VCaP (cell line): Measurements from ENCODE around the gene KIAA0408.

Source experiments
- H3K27ac ChIP-seq: fragments of 450-650 bp; 2 replicates; pipeline ENCODE4 v1.5.1; 2017
- TF ChIP-seq, protein P1 (sequence below): fragments of 450-650 bp; conservative IDR thresholded peaks from 2 replicates; pipeline ENCODE4 v1.5.1; 2017; ENCODE audit warnings: mild to moderate bottlenecking, moderate library complexity

Gene KIAA0408

DNA sequence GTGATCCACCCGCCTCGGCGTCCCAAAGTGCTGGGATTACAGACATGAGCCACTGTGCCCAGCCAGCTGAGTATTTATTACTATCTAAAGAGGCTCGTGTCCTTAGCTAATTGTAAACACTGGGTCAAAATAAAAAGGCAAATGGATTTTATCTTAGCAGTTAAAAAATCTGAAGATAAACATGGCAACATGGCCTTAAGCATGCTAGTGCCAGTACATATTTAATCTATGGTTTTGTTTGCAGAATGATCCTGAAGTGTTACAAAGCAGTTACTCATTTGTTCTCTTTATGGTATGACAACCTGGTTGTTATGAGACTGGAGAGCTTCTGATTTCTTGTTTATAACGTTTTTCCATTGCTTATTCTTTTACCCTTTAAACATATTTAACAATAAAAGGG lies 3.9 kb upstream of the KIAA0408 start:
- H3K27ac ChIP-seq, result peak overlapping the region; percentile 68

DNA sequence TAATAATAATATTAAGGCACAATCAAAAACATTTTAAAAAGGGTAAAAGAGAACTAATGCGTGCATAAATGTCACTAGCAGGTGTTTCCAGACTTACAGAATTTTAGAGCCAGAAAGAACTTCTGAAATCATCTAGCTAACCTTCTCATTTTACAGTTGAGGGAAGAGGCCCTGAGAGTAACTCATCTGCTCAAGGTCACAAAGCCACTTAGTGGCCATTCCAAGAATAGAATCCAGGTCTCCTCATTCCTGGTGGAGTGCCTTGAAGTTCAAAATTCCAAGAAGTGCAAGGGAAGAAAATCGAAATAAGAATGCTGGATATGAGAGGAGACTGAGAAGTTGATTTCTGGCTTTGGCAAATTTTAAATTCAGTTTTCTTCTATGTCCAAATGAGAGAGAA lies 3.2 kb upstream of the KIAA0408 start:
- TF ChIP-seq, protein P1, sequence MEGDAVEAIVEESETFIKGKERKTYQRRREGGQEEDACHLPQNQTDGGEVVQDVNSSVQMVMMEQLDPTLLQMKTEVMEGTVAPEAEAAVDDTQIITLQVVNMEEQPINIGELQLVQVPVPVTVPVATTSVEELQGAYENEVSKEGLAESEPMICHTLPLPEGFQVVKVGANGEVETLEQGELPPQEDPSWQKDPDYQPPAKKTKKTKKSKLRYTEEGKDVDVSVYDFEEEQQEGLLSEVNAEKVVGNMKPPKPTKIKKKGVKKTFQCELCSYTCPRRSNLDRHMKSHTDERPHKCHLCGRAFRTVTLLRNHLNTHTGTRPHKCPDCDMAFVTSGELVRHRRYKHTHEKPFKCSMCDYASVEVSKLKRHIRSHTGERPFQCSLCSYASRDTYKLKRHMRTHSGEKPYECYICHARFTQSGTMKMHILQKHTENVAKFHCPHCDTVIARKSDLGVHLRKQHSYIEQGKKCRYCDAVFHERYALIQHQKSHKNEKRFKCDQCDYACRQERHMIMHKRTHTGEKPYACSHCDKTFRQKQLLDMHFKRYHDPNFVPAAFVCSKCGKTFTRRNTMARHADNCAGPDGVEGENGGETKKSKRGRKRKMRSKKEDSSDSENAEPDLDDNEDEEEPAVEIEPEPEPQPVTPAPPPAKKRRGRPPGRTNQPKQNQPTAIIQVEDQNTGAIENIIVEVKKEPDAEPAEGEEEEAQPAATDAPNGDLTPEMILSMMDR, result no peak
- peak overlapping the region; percentile 68 for H3K27ac ChIP-seq

More for the DNA sequence above, 3.9 kb upstream of the KIAA0408 start:
- TF ChIP-seq, protein P1, result no peak

DNA sequence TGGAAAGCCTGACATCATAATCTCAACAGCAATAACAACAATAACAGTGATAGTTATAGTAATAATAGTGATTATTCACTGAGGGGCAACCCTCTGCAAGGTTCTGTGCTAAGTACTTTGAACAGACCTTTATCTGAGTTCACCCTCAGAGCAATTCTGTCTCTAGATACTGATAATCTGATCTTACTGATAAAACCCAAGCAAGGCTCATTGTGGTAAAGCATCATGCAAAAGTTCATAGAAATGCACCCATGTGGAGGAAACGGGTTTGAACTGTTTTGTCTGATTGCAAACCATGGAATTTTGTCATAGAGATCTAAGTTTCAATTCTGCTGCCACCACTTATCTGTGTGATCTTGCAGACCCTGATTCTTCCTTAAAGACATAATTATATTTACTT lies 1.3 kb upstream of the KIAA0408 start:
- peak overlapping the region; percentile 54 for H3K27ac ChIP-seq
- TF ChIP-seq, protein P1, result no peak

DNA sequence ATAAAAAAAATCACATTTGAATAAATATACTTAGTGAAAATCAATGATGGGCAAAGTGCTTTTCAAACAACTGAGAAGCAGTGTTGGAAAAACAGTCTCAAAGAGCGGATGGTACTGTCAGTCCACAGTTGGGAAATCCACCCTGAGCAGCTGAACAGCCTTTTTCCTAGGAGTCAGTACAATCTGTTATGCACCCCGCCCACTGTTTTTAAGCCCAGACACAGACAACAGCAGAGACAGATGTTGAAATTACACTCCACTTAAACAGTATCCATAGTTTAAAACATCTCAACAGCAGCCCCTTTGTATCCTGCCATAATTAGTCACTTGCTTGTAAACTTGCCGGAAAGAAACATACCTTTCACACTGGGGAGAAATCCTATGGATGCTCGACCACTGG lies 372 bp downstream of the KIAA0408 start:
- TF ChIP-seq, protein P1, result no peak
- H3K27ac ChIP-seq, result peak overlapping the region; percentile 54

DNA sequence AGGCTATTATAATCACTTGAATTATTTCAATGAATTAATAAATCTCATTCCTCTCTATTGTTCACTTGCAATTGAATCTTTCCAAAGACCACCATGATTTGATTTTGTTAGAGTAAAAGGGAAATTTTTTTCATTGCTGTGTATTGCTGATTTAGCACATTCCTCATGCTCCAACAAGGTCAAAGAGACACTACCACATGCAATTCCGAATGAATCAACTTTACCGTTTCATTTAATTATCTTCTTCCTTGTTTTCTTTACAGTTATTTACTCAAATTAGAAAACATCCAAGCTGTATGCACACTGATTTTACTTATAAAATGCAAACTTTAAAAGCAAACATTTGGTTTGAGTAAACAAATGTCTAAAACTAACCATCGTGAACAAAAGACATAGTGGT lies 967 bp downstream of the KIAA0408 start:
- H3K27ac ChIP-seq, result peak overlapping the region; percentile 54
- TF ChIP-seq, protein P1, result no peak

DNA sequence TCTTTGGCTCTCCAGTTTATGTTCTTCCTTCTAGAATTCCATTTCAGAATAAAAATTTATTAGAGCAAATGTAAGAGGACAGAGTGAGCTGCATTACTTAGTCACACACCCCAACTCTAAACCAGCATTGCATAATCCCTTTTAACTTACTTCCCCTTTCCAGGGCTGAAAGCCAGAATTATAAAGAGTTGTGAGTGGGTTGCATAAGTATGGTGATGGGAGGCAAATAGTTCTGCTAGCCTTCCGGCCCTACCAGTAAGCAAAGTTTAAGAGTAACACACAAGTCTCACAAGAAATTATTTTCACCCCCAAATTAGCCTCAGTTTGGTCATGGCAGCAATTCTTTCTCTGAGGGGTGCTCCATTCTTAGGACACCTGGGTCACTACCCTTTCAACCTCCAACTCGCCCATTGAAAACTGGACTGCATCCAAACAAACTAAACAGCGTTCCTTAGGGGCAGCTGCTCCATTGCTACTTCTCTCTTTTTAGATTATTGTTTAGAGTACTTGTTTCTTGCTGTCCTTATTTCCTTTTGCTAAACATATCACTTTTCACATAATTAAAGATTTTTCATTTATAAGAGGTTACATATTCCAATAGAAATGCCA lies 1.6 kb downstream of the KIAA0408 start:
- TF ChIP-seq, protein P1, result no peak
- peak overlapping the region; percentile 54; the same call in 1 of the 2 replicates for H3K27ac ChIP-seq

DNA sequence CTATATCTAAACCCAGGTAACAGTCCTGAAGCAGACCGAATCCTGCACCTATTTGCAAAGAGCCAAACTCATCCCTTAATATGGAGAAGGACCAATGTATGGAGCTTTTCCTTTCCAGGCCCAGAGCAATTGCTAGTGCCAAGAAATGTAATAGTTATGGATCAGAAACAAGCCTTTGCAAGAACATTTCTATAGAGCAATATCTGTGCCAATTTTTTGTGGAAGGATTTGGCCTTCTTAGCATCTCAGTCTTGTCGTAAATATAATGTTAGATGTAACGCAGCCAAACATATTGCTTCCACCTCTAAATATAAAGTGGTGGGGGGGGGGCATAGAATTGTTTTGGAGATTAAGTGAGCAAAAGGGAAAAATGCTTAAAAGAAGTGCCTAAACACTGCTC lies 2.7 kb downstream of the KIAA0408 start:
- TF ChIP-seq, protein P1, result no peak
- no peak overlapping the region for H3K27ac ChIP-seq
